Mesendoderm (in vitro differentiated cells): ENCODE measurements around the gene SGCE.

ENCODE experiments used
- DNase-seq: peaks from one replicate; pipeline ENCODE4 v3.0.0; 2013
- H2AK5ac ChIP-seq: 2 replicates; pipeline ENCODE4 v1.6.1; 2013; ENCODE audit warnings: low read length, inconsistent platforms
- H2BK120ac ChIP-seq: 2 replicates; pipeline ENCODE4 v1.6.1; 2013; ENCODE audit warnings: low read depth, mild to moderate bottlenecking, low read length, moderate library complexity, mixed read lengths
- H2BK15ac ChIP-seq: replicated peaks from 2 replicates; pipeline ENCODE4 v1.6.1; 2013; ENCODE audit warnings: low read depth, mild to moderate bottlenecking, moderate library complexity
- H2BK5ac ChIP-seq: 2 replicates; pipeline ENCODE4 v1.6.1; 2013; ENCODE audit warnings: low read length, inconsistent platforms
- H3K18ac ChIP-seq: 2 replicates; pipeline ENCODE4 v1.6.1; 2013; ENCODE audit warnings: mild to moderate bottlenecking, low read length, mixed read lengths
- H3K23ac ChIP-seq: one replicate; pipeline ENCODE4 v1.6.1; 2013; ENCODE audit warnings: low read length
- H3K27ac ChIP-seq: 2 replicates; pipeline ENCODE4 v1.5.1; 2013; ENCODE audit warnings: low read depth, mild to moderate bottlenecking, inconsistent platforms, low read length, moderate library complexity
- H3K27me3 ChIP-seq: 2 replicates; pipeline ENCODE4 v1.6.1; 2013; ENCODE audit warnings: low read length, control low read depth, mild to moderate bottlenecking, inconsistent platforms; ENCODE audit not compliant: insufficient read depth, poor library complexity
- H3K36me3 ChIP-seq: 2 replicates; pipeline ENCODE4 v1.6.1; 2013; ENCODE audit warnings: low read length, inconsistent platforms; ENCODE audit not compliant: control insufficient read depth, insufficient read depth
- H3K4ac ChIP-seq: one replicate; pipeline ENCODE4 v1.6.1; 2013; ENCODE audit warnings: low read depth, mild to moderate bottlenecking, low read length, moderate library complexity
- H3K4me1 ChIP-seq: 2 replicates; pipeline ENCODE4 v1.6.1; 2013; ENCODE audit warnings: low read depth, low read length, inconsistent platforms; ENCODE audit not compliant: control insufficient read depth
- H3K4me2 ChIP-seq: 2 replicates; pipeline ENCODE4 v1.6.1; 2013; ENCODE audit warnings: low read length
- H3K4me3 ChIP-seq: 2 replicates; pipeline ENCODE4 v1.5.1; 2013; ENCODE audit warnings: mild to moderate bottlenecking, low read length
- H3K56ac ChIP-seq: one replicate; pipeline ENCODE4 v1.6.1; 2013; ENCODE audit warnings: low read length
- H3K79me1 ChIP-seq: 2 replicates; pipeline ENCODE4 v1.6.1; 2013; ENCODE audit warnings: low read length, inconsistent platforms
- H3K79me2 ChIP-seq: 2 replicates; pipeline ENCODE4 v1.6.1; 2013; ENCODE audit warnings: mild to moderate bottlenecking, low read length; ENCODE audit not compliant: control insufficient read depth, insufficient read depth
- H3K9ac ChIP-seq: 2 replicates; pipeline ENCODE4 v1.6.1; 2013; ENCODE audit warnings: low read length, inconsistent platforms
- H4K5ac ChIP-seq: one replicate; pipeline ENCODE4 v1.6.1; 2013; ENCODE audit warnings: low read length
- H4K8ac ChIP-seq: one replicate; pipeline ENCODE4 v1.6.1; 2013; ENCODE audit warnings: low read depth, mild to moderate bottlenecking, control low read depth, low read length, moderate library complexity
- WGBS: extraction: QIAGEN DNeasy Blood & Tissue Kit; methylation state at CpG from one replicate; pipeline ENCODE4 v1.1.7; 2013; ENCODE audit warnings: low lambda C conversion rate, missing lambda C conversion rate; ENCODE audit not compliant: insufficient coverage; ENCODE audit errors: extremely low coverage; 5-methylcytosine and 5-hydroxymethylcytosine counted together

Gene SGCE

DNA sequence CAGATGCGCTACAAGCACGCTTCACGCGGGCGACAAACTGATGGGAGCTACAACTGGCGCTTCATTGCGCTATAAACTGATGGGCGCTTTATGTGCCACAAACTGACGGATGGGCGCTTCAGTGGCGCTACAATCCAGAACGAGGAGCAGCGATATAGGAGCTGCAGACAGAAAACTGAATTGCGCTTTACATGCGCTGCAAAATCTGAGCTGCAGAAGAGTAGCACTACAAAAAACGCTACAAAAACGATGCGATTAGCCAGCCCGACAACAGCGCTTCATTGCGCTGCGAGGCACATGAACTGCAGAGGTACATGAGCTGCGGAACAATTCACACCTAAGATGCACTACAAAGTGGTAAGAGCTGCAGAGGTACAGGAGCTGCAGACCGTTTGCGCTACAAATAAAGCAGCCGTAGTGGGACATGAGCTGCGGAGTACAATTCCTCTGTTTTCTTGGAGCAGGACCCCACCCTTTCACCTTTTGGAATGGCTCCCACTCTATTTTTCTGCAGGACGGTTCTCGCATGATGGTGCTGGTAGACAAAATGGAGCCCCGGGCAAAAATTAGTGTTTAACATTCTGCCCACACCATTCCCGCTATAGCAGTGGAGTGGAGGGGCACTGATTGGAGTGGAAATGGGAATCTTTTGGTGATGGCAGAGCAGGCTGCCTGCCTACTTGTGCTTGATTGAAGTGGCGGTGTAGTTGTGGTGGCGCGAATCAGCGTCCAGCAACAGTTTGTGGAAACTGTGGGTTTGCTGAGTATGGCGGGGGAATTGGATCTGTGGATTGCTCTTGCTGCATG is 1.2 kb upstream of the SGCE start:
- H3K9ac ChIP-seq, result peak overlapping the region; percentile 73
- H3K36me3 ChIP-seq, result no peaks in the 10 kb centered on the region
- peak overlapping the region; percentile 88 for H3K56ac ChIP-seq
- H4K8ac ChIP-seq, result no peak overlapping the region
- H3K18ac ChIP-seq, result no peak overlapping the region
- no peak overlapping the region for H3K4ac ChIP-seq
- H2BK15ac ChIP-seq, result no peak overlapping the region
- H2BK5ac ChIP-seq, result no peak overlapping the region
- peak; percentile 66 for DNase-seq
- peaks cover 8% of the 10 kb centered on the region for H3K79me2 ChIP-seq
- no peak overlapping the region for H4K5ac ChIP-seq
- H2AK5ac ChIP-seq, result no peak overlapping the region
- H3K27me3 ChIP-seq, result no peaks in the 10 kb centered on the region
- H3K4me3 ChIP-seq, result peak overlapping the region; percentile 61
- H3K4me1 ChIP-seq, result no peaks in the 10 kb centered on the region
- no peak overlapping the region for H3K27ac ChIP-seq
- no CpG with 5 or more reads among the region's 36 CpGs for WGBS
- H3K4me2 ChIP-seq, result peak overlapping the region; percentile 44
- H3K79me1 ChIP-seq, result peaks cover 2% of the 10 kb centered on the region
- H3K23ac ChIP-seq, result no peak overlapping the region
- no peak overlapping the region for H2BK120ac ChIP-seq

DNA sequence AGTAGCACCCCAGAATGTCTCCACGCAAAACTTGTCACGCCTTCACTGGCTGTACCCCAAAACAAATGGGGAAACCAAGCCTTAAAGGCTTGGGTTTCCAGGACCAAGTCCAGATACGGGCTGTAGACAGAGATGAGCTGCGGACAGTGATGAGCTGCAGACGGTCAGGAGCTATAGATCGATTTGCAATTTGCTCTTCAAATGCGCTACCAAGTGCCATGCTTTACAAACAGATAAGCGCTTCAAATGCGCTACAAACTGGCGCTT is 658 bp upstream of the SGCE start:
- Histone ChIP-seq H3K36me3 (no peaks in the 10 kb centered on the region), H4K5ac (no peak overlapping the region), H2BK15ac (no peak overlapping the region), H4K8ac (no peak overlapping the region), H3K27ac (peak overlapping the region; percentile 36), H3K9ac (peak overlapping the region; percentile 73), H3K4me2 (peak overlapping the region; percentile 44), H3K79me1 (peaks cover 3% of the 10 kb centered on the region), H3K4ac (no peak overlapping the region), H2BK5ac (no peak overlapping the region), H3K27me3 (no peaks in the 10 kb centered on the region), H2AK5ac (no peak overlapping the region), H3K56ac (peak overlapping the region; percentile 88), H3K4me3 (peak overlapping the region; percentile 61), H3K18ac (no peak overlapping the region), H3K79me2 (peaks cover 8% of the 10 kb centered on the region), H2BK120ac (no peak overlapping the region), H3K4me1 (no peaks in the 10 kb centered on the region), H3K23ac (peak overlapping the region; percentile 30)
- no CpG with 5 or more reads among the region's 10 CpGs for whole genome bisulfite sequencing
- DNase-seq, result no peak

DNA sequence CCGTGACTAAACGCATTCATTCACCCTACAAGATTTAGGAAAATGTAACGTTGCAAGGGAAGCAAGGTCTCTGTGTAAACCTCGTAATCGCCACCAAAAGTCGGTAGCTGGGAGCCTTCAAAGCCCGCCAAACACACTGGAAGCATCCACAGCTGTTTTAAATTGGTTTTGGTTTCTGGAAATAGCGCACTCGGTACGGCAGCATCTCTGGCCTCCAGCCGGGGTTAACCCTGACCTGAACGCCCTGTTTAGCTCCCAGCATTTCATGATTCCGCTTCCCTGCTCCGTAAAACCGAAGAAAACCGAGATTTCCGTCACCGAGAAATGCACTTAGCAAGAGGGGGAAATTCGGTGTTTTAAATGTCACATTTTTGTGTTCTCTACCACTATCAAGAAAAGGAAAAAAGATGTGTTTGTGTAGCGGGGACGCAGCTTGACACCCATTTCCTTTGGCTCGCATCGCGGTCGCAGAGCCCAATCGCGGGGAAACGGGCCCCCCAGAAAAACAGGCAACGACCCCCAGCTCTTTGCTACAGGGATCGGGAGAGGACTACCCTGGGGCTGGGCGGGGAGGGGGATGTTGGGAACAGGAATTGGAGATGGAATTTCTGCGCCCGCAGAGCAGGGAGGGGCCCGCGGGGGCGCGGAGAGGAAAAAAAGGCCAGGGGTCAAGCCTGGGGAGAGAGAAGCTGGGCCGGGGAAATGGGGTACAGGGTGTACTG is 646 bp downstream of the SGCE start:
- Histone ChIP-seq H3K23ac (no peak overlapping the region), H3K4me2 (peak overlapping the region; percentile 91), H3K4ac (no peak overlapping the region), H3K27ac (no peak overlapping the region), H4K5ac (no peak overlapping the region), H3K18ac (peak overlapping the region; percentile 25), H4K8ac (no peak overlapping the region), H3K27me3 (no peaks in the 10 kb centered on the region), H3K36me3 (no peaks in the 10 kb centered on the region), H2BK15ac (no peak overlapping the region), H3K79me1 (peaks cover 3% of the 10 kb centered on the region), H2AK5ac (no peak overlapping the region), H3K9ac (peak overlapping the region; percentile 91), H3K79me2 (peaks cover 6% of the 10 kb centered on the region), H2BK120ac (no peak overlapping the region), H3K4me3 (peak overlapping the region; percentile 85), H3K56ac (peak overlapping the region; percentile 99), H2BK5ac (no peak overlapping the region), H3K4me1 (no peaks in the 10 kb centered on the region)
- DNase-seq, result peak; percentile 47
- no CpG with 5 or more reads among the region's 38 CpGs for WGBS

DNA sequence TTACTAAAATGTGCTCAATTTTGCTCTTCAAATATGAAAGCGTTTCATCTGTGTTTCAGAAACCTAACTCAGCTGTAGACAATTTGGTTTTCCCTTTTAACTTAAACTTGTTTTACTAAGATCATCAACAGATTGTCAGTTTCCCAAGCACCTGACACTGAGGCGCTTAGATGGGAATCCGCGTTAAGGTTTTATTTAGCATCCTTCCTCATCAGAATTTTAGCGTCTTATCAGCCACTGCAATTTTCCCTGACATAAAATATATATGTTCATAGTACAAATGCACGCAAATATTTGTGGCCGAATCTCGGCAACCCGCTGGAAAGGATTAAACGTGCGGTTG is 1.2 kb downstream of the SGCE start:
- H4K5ac ChIP-seq, result no peak overlapping the region
- H4K8ac ChIP-seq, result no peak overlapping the region
- no peak overlapping the region for H3K27ac ChIP-seq
- H3K4me3 ChIP-seq, result peak overlapping the region; percentile 85
- no peak overlapping the region for H2BK120ac ChIP-seq
- no peak overlapping the region for H2AK5ac ChIP-seq
- H3K23ac ChIP-seq, result no peak overlapping the region
- H3K4me1 ChIP-seq, result no peaks in the 10 kb centered on the region
- H3K9ac ChIP-seq, result peak overlapping the region; percentile 91
- WGBS, result no CpG with 5 or more reads among the region's 11 CpGs
- peaks cover 3% of the 10 kb centered on the region for H3K79me1 ChIP-seq
- H3K4me2 ChIP-seq, result peak overlapping the region; percentile 91
- peak overlapping the region; percentile 99 for H3K56ac ChIP-seq
- H3K4ac ChIP-seq, result no peak overlapping the region
- DNase-seq, result no peak
- H2BK15ac ChIP-seq, result no peak overlapping the region
- no peaks in the 10 kb centered on the region for H3K27me3 ChIP-seq
- H2BK5ac ChIP-seq, result no peak overlapping the region
- H3K79me2 ChIP-seq, result peaks cover 4% of the 10 kb centered on the region
- no peaks in the 10 kb centered on the region for H3K36me3 ChIP-seq
- no peak overlapping the region for H3K18ac ChIP-seq

DNA sequence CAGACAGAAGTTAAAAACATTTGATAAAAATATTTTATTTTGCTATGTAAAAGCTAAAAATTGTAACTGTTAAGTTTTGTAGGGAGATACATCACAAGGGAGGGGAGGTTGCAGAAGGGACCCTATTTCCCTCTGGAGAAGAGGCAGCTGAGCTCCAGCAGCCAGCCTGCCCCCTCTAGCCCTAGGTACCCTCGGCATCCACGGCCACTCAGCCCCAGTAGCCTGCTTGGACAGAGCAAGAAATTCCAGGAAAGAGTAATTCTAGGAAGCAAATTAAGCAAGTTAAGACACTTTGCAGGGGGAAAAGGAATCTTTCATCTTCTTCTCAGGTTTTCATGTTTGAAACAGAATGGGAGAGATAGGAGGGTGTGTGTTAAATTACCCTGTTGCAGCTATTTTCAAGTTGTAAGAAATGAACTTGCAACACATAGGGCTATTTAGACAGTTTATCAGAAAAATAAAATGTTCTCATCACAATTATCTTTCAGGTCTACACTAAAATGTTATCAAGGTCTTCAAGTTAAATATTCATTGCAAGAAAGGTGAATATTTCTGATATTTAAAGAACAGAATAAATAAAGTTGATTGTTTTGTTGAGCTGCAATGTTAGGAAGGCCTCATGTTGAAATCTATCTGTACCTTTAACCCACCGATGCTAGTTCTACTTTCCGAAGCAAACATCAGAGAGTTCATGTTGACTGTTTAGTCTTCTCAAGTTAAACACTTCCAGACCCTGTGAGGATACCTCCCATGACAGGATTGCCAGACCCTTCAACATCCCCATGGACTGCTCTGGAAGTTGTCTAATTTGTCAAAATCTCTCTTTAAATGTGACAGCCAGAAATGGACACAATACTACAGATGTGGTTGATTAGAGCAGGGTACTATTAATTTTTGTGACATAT is 5.5 kb downstream of the SGCE start:
- Histone ChIP-seq H2AK5ac (no peak overlapping the region), H3K27ac (no peak overlapping the region), H2BK5ac (no peak overlapping the region), H3K27me3 (no peaks in the 10 kb centered on the region), H4K8ac (no peak overlapping the region), H3K23ac (no peak overlapping the region), H3K79me2 (no peaks in the 10 kb centered on the region), H3K56ac (no peak overlapping the region), H3K4ac (no peak overlapping the region), H2BK120ac (no peak overlapping the region), H3K18ac (no peak overlapping the region), H3K4me2 (no peak overlapping the region), H4K5ac (no peak overlapping the region), H3K9ac (no peak overlapping the region), H2BK15ac (no peak overlapping the region), H3K4me1 (peaks cover 1% of the 10 kb centered on the region), H3K4me3 (no peak overlapping the region), H3K79me1 (peaks cover 3% of the 10 kb centered on the region), H3K36me3 (no peaks in the 10 kb centered on the region)
- no CpG with 5 or more reads among the region's 4 CpGs for WGBS
- no peak for DNase-seq
